NB4 (cell line): Measurements from ENCODE around the gene MIER2.

Experiments used
- DNase-seq: peaks from one replicate; pipeline ENCODE4 v3.0.0; 2010; ENCODE audit warnings: low read depth
- H3K4me3 ChIP-seq: one replicate; pipeline ENCODE4 v1.5.1; 2011; ENCODE audit warnings: mild to moderate bottlenecking, low read depth, low read length, moderate library complexity
- MAX ChIP-seq: IDR thresholded peaks from 2 replicates; pipeline ENCODE4 v1.6.1; 2011; ENCODE audit warnings: low read depth, low read length
- MYC ChIP-seq: IDR thresholded peaks from 2 replicates; pipeline ENCODE4 v1.6.1; 2011; ENCODE audit warnings: low read depth, low read length
- POLR2A ChIP-seq: IDR thresholded peaks from 2 replicates; pipeline ENCODE4 v1.6.1; 2011; ENCODE audit warnings: mild to moderate bottlenecking; ENCODE audit not compliant: insufficient read length; ENCODE audit errors: extremely low read depth
- TF ChIP-seq, protein P1 (sequence below): IDR thresholded peaks from one replicate; pipeline ENCODE4 v1.5.1; 2012; ENCODE audit warnings: low read depth, low read length

MIER2 gene

GRCh38 chr19:313988-314815 lies 30.4 kb downstream of the MIER2 start:
- DNase-seq = no peak
- H3K4me3 ChIP-seq = no peak overlapping the region
- TF ChIP-seq POLR2A (no peak), MAX (no peak), MYC (no peak)
- TF ChIP-seq, protein P1, sequence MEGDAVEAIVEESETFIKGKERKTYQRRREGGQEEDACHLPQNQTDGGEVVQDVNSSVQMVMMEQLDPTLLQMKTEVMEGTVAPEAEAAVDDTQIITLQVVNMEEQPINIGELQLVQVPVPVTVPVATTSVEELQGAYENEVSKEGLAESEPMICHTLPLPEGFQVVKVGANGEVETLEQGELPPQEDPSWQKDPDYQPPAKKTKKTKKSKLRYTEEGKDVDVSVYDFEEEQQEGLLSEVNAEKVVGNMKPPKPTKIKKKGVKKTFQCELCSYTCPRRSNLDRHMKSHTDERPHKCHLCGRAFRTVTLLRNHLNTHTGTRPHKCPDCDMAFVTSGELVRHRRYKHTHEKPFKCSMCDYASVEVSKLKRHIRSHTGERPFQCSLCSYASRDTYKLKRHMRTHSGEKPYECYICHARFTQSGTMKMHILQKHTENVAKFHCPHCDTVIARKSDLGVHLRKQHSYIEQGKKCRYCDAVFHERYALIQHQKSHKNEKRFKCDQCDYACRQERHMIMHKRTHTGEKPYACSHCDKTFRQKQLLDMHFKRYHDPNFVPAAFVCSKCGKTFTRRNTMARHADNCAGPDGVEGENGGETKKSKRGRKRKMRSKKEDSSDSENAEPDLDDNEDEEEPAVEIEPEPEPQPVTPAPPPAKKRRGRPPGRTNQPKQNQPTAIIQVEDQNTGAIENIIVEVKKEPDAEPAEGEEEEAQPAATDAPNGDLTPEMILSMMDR = no peak

- no peak for DNase-seq
- no peak for TF ChIP-seq MYC
- TF ChIP-seq, protein P1 = no peak
- no peak for TF ChIP-seq MAX
Observed at GRCh38 chr19:313169-313987, 31.2 kb downstream of the MIER2 start.

DNA sequence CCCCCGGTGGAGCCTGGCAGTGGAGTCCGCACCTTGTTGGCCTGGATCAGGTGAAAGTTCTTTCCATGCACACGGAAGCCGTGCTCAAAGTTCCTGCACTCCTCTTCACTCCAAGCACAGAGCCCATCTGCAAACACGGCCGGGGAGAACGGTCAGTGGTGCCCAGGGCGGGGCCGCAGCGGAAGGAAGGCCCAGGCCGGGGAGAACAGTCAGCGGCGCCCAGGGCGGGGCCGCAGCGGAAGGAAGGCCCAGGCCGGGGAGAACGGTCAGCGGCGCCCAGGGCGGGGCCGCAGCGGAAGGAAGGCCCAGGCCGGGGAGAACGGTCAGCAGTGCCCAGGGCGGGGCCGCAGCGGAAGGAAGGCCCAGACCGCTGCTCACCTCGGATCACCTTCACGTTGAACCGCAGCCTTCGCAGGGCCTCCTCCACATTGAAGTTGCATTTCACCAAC lies 32.8 kb downstream of the MIER2 start:
- TF ChIP-seq POLR2A = no peak
- no peak for TF ChIP-seq MYC
- TF ChIP-seq MAX = no peak
- TF ChIP-seq, protein P1 = no peak
- no peak for DNase-seq

More at GRCh38 chr19:313169-313987, 31.2 kb downstream of the MIER2 start:
- no peak overlapping the region for H3K4me3 ChIP-seq

GRCh38 chr19:310781-311496 lies 33.7 kb downstream of the MIER2 start:
- H3K4me3 ChIP-seq = no peak overlapping the region
- no peak for TF ChIP-seq MAX
- TF ChIP-seq MYC = no peak
- TF ChIP-seq, protein P1 = no peak
- TF ChIP-seq POLR2A = no peak
- no peak for DNase-seq

More for the DNA sequence above, 32.8 kb downstream of the MIER2 start:
- no peak overlapping the region for H3K4me3 ChIP-seq

DNA sequence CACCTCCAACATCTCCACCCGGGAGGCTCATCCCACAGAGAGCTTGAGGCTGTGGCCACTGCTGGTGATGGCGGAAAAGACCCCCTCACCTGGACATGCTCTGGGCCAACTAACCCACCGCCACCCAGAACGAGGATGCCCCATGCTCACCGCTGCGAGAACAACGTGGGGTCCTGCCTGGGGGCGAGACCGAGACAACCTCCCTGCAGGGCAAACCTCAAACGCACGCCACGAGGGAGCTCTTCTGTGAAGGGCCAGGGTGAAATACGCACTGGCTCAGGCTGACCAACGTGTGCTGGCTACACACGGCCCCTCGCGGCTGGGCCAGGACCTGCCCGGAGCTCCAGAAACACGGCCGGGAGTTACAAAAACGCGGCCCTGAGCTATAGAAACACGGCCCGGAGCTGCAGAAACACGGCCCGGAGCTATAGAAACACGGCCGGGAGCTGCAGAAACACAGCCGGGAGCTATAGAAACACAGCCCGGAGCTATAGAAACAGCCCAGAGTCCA lies 34.4 kb downstream of the MIER2 start:
- TF ChIP-seq, protein P1 = no peak
- TF ChIP-seq MYC (no peak), POLR2A (no peak)

More for the DNA sequence above, 34.4 kb downstream of the MIER2 start:
- no peak overlapping the region for H3K4me3 ChIP-seq
- no peak for DNase-seq
